Stimulated activated naive CD4-positive, alpha-beta T cell treated with Interleukin-2 at 50 U/mL for 16 hours (primary cell): ENCODE results near the gene TRPV4.
"Not testable (repeated sequence)": the region's sequence is repeated elsewhere in the genome, so short reads cannot be mapped to it uniquely, and the experiment has no call there.

Experiments
- DNase-seq: peaks from one replicate; lab custom pipeline; 2025; lab: John Stamatoyannopoulos, UW

Gene TRPV4

DNA sequence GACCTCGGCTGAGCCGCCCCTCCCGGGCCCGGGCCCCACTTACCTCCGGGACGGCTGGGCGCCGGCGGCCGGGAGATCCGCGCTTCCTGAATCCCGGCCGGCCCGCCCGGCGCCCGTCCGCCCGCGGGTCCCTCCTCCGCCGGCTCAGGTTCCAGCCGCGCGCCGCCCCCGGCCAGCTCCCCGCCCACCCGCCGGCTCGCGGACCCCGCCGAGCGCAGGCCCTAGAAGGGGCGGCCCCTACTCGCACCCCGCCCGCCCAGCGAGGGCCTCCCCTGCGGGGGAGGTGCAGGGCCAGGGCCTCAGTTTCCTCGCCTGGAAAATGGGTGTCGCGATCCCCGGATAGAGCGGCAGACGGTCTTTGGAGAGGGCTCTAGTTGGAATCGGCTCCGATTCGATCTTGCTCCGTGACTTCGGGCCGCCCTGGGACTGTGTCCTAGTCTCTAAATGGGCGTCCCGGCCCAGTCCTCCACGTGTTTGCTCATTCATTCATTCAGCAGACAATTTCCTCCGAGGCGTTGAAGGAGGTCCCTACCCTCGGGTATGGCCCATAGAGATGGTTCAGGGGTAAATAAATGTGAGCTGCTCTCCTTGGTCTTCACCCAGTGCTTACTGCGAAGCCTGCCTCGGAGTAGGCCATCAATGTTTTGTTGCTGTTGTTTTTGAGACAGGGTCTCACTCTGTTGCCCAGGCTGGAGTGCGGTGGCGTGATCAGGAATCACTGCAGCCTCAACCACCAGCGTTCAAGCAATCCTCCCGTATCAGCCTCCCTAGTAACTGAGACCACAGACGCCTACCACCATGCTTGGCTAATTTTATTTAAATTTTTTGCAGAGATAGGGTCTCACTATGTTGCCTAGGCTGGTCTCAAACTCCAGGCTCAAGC, at the start of gene TRPV4:
TSS of gene TRPV4 (minus strand) at position 92 of the 883 bp plus-strand sequence. CDS start 18,602 bp downstream, outside the sequence.
- DNase-seq = no peak

DNA sequence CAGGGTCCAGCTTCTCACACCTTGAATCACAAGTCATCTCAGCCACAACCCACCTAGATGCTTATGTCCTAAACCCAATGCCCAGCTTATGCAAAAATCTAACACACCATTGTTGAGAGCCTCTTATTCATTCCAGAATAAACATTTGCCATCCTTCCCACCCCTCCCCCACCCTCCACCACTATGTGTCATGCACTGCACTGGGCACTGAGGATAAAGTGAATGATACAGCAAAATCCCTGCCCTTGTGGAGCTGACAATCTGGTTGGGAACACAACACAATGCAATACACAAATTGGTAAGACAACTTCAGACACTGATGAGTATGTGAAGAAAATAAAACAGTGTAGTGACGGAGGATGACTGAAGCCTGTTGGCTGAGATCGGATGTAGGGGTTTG, 48.6 kb upstream of the TRPV4 start:
- DNase-seq = no peak

DNA sequence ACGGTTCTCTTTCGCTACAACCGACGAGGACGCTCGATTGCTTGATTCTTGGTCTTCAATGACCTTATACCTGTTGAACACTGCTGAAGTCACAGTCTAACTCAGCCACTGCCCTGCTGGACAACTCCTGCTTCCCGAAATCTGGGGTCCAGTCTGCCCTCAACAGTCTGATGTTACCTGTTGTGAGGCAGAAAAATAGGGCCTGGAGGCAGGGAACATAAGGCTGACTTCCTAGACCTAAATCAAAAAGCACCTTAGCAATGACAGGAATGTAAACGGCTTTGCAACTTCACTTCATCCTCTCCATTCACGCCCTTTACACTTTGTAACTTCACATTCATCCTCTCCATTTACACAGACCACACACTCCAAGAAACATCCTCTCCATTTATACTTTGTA, 47.7 kb upstream of the TRPV4 start:
- DNase-seq = no peak

DNA sequence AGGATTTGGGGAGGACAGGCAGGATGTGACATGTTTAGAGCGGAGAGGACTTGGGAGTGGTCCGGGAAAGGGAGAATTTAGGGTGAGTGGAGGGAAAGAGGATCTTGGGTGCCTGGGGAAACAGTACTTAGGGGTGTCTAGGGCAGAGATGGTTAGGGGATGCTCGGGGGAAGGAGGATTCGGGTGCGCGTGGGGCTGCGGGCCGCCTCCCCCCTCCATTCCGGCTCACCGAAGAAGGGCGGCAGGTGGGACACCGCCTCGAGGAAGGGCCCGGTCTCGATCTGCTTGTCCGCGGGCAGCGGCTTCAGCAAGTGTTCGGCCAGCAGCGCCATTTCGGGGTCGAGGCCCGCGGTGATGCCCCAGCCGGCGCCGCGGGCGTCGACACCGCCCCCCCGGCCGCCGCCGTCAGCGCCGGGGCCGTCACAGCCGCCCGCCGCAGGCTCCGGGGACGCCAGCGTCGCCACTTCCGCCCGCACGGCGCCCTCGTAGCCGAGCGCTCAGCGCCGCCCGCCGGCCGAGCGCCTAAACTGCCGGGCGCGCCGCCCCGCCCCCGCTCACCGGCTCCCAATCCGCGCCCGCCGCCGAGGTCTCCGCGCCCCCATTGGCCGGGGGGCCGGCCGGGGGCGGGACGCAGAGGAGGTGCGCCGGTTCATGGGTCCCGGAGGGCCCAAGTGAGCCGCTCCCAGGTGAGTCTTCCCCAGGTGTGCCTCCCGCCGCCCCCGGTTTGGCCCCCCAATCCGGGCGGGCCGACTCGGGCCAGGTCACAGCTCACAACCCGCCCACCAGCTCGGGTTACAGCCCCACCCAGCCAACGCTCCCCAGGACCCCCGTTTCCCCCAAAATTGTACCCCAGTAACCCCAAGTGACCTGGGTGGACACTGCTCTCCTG, 47.1 kb upstream of the TRPV4 start, which contains the start of gene GLTP:
TSS of gene GLTP (minus strand) at position 499 of the 889 bp plus-strand sequence. CDS start at position 332, 167 bp downstream.
- DNase-seq = peak; percentile 86

DNA sequence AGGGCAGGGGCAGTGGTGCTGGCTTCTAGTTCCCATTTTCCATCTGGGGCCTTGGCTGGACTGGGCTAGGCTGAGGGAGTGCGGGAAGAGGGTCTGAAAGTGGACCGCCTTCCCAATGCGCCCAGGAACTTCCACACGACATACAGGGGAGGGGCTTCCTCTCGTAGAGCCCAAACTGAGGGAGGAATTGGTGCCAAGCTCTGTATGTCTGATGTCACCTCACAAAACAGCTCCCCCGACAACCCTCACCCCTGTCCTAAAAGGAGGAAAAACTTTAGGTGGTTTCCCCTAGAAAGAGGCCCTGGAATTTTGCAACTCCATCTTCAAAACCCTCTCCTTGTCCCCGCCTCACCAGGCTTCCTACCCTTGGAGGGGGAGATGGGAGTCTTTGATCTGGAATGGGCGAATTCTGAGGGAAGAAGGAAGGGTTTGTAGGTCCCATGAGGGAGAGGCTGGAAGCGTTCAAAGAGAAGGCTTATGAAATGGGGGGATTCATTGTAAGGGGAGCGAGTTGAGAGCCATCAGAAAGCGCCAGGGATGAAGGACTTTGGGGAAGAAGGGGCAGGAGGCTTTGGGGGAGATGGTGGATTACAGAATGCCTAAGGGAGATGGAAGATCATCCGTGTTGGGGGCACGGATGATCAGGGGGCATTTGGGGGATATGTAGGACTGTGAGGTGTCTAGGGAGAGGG, 46.3 kb upstream of the TRPV4 start:
- DNase-seq = no peak

DNA sequence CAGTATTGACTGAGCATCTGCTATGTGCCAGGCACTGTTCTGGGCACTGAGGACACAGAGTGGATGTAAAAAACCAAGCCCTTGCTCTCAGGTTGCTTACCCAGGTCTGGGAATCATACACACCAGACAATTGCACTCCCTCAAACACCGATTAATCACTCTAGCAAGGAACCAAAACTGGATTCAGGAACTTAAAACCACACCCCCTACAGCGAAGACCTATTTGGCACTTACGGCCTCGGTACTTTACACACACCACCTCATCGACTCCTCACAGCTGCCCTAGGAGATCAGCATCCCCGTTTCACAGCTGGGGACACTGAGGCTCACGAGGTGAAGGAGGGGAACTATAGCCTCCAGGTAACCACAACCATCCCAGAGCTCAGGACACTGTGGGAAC, 45.6 kb upstream of the TRPV4 start:
- no peak for DNase-seq

DNA sequence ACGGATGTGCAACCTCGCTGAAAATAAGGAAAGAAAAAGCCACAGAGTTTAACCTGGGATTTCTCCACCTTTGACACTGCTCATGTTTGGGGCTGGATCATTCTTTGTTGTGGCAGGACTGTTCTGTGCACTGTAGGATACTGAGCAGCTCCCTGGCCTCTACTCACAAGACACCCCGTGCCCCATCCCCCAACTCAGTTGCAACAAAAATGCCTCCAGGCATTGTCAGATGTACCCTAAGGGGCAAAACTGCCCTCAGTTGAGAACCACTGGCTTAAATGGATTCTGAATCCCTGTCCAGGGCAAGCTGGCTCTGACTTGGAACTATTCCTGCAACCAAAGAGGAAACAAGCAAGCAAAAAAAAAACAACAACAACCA, 45.0 kb upstream of the TRPV4 start:
- DNase-seq = no peak

DNA sequence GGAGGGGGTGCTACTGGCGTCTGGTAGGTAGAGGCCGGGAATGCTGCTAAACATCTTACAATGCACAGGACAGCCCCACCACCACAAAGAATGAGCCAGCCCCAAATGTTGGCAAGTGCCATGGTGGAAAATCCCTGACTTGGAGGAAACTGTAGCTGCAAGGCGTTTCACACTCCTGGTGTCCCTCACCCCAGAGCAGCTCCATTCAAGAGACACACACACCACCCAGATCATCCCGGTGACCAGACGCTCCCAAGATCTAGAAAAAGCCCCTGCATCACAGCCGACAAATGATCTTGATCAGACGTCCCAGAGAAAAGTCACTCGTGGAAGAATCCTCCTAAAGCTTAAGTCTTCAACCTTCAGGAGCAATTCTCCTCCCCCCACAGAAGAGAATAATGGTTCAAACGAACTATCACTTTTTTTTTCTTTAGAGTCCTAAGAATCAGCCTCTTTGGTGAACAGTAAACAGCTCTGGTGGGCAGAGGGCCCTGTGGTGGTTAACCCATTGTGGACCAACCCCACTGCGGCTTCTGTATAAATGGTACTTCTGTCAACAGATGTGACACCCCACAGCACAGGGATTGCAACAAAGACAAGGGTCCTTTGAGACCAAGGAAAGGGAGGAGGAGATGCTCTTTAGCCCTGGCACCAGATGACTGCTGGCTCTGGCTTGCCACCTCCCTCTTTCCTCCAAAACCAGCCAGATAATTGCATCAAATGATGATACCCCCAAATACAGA, 44.5 kb upstream of the TRPV4 start:
- DNase-seq = no peak

DNA sequence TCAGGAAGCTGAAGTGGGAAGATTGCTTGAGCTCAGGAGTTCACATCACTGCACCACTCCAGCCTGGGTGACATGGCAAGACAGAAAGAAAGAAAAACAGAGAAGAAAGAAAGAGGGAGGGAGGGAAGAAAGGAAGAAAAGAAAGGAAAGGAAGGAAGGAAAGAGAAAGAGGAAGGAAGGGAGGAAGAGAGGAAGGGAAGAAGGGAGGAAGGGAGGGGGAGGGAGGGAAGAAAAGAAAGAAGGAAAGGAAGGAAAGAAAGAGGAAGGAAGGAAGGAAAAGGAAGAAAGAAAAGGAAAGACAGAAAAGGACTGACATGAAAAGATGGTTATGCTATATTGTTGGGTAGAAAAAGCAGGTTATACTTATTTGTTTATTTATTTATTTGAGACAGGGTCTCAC, 43.2 kb upstream of the TRPV4 start:
- no peak for DNase-seq

DNA sequence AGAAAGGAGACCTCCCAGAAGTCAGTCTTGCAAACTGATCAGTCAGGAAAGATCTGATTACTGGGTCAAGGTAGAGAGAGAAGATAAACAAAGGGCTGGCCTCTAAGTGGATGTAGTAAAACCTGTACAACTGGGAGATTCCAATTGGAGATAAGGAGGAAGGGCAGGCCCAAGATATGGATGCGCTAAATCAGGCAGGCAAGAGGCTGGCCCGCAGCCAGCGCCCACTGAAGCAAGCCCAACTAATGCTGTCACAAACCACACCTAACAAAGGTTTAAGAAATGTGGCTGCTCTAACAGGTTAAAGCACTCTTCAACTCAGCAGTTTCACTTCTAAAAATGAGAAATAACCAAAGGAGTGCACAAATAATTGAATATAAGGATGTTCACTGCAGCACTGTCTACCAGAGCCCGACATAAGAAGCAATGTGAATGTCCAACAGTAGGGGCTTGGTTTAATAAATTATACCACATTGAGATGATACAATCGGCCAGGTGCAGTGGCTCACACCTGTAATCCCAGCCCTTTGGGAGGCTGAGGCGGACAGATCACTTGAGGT, 42.5 kb upstream of the TRPV4 start:
- DNase-seq = no peak

DNA sequence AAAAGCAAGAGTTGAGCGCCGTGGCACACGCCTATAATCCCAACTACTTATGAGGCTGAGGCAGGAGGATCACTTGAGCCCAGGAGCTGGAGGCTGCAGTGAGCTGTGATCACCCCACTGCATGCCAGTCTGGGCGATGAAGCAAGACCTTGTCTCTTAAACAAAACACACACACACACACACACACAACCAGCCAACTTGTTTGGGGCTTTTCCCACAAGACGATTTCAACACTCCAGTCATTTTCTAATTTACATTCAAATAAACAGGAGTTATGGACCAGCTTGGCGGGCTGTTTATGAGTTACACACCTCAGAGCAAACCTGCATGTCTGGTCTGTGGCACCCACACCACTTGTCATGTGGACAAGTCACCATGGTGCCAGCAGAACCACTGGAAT, 40.5 kb upstream of the TRPV4 start:
- DNase-seq = no peak

DNA sequence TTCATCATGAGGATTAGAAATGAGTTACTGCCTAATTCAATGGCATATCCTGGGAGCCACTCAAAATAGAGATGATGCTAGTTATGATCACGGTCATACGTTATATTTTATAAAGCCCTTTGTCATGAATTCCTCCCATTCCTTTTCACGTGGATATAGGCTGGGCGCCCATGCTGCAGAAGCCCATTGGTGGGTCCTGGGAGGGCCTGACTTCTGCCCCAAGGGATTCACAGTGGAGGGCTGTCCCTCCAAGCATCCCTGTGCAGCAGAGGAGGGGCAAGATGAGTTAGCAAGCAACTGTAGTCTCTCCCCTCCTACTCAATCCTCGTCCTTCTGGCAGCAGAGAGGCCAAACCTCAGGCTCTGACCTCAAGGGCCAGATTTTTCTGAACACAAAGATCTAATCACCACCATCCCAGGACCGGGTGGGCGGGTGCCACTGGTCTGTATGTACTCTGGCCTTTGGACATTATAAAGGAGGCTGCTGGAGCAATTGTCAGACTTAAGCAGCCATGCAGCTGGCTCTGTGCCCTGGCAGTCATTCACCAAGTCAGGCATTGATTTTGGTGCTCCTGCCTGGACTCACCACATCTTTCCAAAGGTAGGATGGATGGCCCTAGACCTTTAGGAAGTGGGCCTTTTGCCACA, 38.6 kb upstream of the TRPV4 start:
- DNase-seq = no peak

DNA sequence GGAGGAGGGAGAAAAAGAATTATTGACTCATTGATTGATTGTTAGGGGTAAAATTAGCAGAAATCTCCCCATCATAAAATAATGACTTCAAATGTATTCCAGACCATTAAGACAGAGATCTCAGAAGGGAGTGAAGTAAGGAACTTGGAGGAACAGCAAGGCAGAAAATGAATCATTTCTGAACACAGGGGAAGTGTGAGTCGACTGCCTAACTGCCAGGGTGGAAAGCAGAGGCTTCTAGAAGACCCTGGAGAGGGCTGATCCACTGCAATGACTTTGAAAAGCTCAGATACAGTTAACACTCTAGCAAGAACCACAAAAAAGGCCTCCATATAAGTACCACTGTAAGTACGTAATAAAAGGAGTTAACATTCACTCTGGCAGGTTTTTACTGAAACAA, 37.5 kb upstream of the TRPV4 start:
- no peak for DNase-seq

DNA sequence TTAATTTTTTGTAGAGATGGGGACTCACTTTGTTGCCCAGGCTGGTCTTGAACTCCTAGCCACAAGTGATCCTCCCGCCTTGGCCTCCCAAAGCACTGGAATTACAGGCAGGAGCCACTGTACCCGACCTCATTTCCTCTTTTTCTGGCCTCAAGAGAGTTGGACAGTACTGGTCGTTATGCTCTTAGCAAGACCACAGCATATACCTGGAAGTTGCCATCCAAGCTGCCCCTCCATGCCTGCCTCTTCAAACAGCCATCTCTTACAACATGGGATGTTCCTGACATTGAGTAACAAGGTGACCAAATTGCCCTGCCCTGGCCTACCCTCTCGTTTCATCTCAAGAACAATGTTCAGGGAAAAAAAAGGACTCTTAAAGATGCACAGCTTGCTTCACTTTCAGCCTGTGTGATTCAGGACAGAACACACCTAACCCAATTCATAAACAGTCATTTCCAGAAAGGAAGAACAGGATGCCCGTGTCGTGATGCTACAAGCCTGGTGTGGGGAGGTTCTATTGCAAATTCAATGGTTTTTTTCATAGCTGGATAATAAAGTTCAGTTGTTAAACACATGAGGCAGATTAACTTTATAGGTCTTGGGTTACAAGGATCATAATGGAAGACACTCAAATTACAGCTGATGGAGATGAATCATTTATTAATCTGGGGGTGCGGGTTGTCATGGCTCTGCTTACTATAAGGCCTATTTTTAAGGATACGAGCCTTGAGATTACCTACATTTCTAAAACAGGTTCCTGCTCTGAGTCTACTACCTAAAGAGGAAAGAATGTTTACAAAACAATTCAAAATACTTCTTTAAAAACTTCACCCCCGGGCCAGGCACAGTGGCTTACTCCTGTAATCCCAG, 35.2 kb upstream of the TRPV4 start:
- DNase-seq = no peak

DNA sequence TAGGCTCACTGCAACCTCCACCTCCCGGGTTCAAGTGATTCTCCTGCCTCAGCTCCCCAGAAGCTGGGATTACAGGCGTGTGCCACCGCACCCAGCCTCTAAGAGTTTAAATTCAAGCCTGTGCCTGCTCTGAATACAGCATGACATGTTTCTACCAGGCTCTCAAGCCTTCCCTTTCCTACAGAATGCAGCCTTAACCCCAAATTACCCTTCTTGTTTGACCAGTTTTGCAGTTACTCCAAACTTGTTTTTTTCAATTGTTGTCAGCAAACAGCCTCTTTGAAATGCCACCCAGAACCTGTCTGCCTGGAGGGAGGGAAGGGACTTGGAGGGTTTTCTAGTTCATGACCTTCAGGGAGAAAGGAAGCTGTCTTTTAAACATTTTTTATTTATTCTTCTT, 31.7 kb upstream of the TRPV4 start:
- no peak for DNase-seq

DNA sequence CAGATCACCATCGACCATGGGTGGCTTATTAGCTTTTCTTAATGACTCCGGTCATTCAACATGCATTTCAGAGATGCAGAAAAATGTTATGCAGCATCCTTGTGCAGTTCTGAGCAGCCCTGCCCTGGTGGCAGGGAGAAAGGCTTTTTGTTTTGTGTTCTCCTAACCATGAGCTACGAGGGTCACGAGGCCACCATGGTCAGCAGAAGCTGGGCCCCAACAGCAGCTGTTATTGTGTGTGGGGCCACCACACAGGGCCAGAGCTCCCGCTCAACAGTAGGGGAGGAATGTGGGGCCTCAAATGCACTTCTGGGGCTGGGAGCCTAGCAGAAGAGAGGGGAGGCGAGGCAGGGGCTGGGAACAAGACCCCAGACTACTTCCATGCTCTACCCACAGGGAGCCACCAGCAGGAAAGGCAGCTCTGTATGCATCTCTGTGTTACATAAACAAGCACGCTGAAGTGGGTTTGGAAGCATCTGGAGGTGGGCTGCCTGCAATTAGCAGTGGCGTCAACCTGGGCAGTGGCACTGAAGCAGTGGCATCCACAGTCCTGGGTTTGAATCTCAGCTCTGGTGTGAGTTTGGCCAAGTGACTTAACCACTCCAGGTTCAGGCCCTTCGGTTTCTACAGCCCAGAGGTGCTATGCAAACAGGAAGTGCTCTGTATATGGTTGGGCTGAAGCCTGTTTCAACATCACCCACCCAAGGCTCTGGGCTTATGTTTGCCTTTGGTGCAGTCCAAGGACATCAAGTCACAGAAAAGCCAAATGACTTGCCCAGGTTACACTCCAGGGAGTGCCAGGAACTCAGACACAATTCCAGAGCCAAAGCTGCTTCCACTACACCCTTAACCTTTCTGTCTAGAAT, 30.9 kb upstream of the TRPV4 start:
- DNase-seq = no peak

DNA sequence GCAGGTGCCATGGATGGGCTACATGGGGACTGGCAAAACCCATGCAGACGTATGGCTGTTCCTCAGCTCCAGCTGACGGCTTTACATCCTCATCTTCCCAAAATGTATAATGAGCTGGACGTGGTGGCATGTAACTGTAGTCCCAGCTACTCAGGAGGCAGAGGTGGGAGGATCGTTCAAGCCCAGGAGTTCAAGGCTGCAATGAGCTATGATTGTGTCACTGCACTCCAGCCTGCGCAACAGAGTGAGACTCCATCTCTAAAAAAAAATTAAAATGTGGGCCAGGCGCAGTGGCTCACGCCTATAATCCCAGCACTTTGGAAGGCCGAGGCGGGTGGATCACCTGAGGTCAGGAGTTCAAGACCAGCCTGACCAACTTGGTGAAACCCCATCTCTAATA, 29.3 kb upstream of the TRPV4 start:
- not testable (repeated sequence) for DNase-seq

DNA sequence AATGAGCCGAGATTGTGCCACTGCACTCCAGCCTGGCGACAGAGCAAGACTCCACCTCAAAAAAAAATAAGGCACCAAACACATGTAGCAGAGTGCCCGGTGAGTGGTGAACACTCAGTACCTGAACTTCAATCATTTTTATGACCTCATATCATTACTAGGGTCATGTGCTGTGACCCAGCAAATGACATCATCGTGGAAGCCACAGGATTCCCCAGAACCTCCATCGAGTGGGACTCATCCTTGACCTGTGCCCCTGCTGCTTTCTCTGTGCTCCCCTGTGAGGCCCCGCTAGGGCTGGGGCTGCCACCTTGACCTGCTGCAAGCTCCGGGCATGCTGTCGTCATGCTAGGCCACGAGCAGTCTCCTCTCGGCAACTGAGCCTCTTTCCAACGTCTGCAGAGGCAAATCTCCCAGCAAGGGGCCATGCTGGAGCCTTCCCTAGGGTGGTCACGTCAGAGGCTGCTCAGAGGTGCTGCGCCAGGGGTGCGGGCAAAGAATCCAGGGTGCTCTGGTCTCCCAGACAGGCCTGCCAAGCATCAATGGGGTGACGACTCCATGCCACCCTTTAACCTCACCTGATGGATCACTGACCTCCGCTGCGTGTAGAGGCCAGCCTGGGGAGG, 28.6 kb upstream of the TRPV4 start:
- DNase-seq = no peak
